Measurements from ENCODE around the gene ARMC9. TPM values are rescaled to one million over a fixed set of nuclear protein-coding genes. Genes with fewer than 3 reads are reported as not detected.

ARMC9 gene
- total RNA-seq, 3 donors from 2014 or later = 10.9 to 32.2 (median 11.9) TPM

DNA sequence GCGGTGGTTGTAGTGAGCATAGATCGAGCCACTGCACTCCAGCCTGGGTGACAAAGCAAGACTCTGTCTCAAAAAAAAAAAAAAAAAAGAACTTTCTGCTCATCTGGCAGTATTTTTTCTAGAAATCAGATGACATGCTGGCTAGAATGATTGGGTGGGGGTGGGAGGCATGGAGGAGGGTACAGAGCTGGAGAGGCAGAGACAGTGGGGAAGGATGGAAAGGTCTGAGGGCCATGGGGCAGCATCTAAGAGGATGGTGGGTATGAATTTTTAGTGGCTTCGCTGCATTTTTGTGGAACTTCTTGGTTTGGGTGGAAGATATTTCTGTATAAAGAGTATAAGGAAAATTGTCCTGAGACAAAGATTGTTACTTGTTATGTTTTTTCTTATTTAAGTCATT lies 23.3 kb downstream of the ARMC9 start:
- no peak overlapping the region for H3K4me3 ChIP-seq
- no peak for ATAC-seq
- no peak for DNase-seq
- intact Hi-C loops (cut with DNase I, micrococcal nuclease) = loop anchor here in 1 of 2 donors (10.0 kb wide), 2 partner anchors 53 to 193 kb away; no protein-coding TSS in a partner anchor
- peaks cover 8% of the 10 kb centered on the region for H3K4me1 ChIP-seq (ENCODE audit: low read depth)
- no peaks in the 10 kb centered on the region for H3K36me3 ChIP-seq (ENCODE audit: low read depth)
- TF ChIP-seq CTCF (IDR thresholded peaks at IDR 0.05) = no peak
- H3K9me3 ChIP-seq = no peaks in the 10 kb centered on the region

- H3K4me1 ChIP-seq (ENCODE audit: low read depth) = peaks cover 8% of the 10 kb centered on the region
- TF ChIP-seq CTCF (IDR thresholded peaks at IDR 0.05) = no peak
- H3K36me3 ChIP-seq (ENCODE audit: low read depth) = peaks cover 3% of the 10 kb centered on the region
- DNase-seq (no peak), ATAC-seq (peak; percentile 38)
- no peak overlapping the region for H3K4me3 ChIP-seq
- intact Hi-C loops (cut with DNase I, micrococcal nuclease) = loop anchor here in 1 of 2 donors (10.0 kb wide), 2 partner anchors 52 to 192 kb away; no protein-coding TSS in a partner anchor
- no peaks in the 10 kb centered on the region for H3K9me3 ChIP-seq
Observed at GRCh38 chr2:231222318-231223000, 24.0 kb downstream of the ARMC9 start.

DNA sequence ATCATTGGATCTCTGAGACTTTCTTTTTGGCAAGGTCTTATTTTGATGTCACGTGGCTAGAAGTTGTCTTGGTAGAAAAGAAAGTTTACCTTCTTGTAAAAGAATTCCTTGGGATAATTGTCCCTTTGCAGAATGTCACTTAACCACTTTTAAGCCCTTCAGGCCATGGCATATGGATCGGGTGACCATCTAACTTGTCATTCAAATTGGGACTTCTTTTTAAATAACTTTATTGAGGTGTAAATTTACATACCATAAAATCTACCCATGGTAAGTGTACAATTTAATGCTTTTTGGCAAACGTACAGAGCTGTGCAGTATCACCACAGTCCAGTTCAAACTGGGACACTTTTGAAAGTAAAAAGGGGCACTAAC lies 24.6 kb downstream of the ARMC9 start:
- DNase-seq (no peak), ATAC-seq (peak; percentile 30)
- no peak for TF ChIP-seq CTCF (IDR thresholded peaks at IDR 0.05)
- H3K36me3 ChIP-seq (ENCODE audit: low read depth) = peaks cover 4% of the 10 kb centered on the region
- intact Hi-C loops (cut with DNase I, micrococcal nuclease) = loop anchor here in 1 of 2 donors (10.0 kb wide), 2 partner anchors 52 to 192 kb away; no protein-coding TSS in a partner anchor
- peaks cover 8% of the 10 kb centered on the region for H3K4me1 ChIP-seq (ENCODE audit: low read depth)
- no peak overlapping the region for H3K4me3 ChIP-seq
- H3K9me3 ChIP-seq = no peaks in the 10 kb centered on the region

GRCh38 chr2:231223458-231223976 lies 25.1 kb downstream of the ARMC9 start:
- no peak for ATAC-seq
- no peaks in the 10 kb centered on the region for H3K9me3 ChIP-seq
- intact Hi-C loops (cut with DNase I, micrococcal nuclease) = loop anchor here in 1 of 2 donors (10.0 kb wide), 2 partner anchors 51 to 191 kb away; no protein-coding TSS in a partner anchor
- H3K36me3 ChIP-seq (ENCODE audit: low read depth) = peaks cover 4% of the 10 kb centered on the region
- no peak for DNase-seq
- H3K4me3 ChIP-seq = no peak overlapping the region
- TF ChIP-seq CTCF (IDR thresholded peaks at IDR 0.05) = no peak
- peaks cover 9% of the 10 kb centered on the region for H3K4me1 ChIP-seq (ENCODE audit: low read depth)

DNA sequence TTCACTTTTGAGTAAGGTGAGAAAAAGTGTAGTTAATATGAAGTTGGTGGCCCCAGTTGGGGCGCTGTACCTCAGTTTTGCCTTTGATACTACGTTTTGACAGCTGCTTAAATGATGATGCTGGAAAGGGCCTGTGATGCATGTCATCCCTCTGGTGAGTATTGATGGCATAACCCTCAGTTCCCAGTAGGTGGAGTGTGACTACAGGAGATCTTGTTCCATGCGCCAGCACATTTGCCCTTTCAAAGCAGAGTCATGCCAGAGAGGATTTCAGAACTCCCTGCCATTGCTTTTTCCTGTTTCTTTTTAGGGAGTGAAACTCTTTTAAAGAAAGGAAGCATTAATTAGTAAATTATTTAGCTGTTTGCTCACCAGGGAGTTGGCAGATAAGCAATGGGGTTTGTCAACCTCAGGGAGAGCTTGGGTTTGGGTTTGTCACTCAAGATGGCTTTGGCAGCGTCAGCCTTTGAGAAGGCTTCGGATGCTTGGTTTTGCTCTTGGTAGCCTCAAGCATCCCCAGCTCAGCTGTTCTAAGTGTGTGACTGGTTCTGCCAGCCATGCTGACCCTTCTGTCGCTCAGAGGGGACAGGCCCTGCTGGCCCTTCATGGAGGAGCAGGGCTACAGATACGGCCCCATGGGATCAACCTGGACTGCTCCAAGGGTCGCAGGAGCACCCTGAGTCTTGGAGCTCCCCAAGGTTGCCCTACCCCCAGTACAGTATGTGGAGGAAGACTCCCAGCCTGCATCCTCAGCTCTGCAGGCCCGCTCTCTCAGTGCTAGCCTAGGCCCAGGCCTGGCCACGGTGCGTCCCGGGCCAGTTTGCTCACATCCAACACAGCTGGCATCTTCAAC lies 29.1 kb downstream of the ARMC9 start:
- TF ChIP-seq CTCF (IDR thresholded peaks at IDR 0.05) = peak; percentile 53
- DNase-seq (peak in 1 of 3 donors; percentile 81), ATAC-seq (peak; percentile 96)
- Histone ChIP-seq H3K4me1 (ENCODE audit: low read depth) (peaks cover 16% of the 10 kb centered on the region), H3K4me3 (no peak overlapping the region), H3K36me3 (ENCODE audit: low read depth) (peaks cover 4% of the 10 kb centered on the region), H3K9me3 (no peaks in the 10 kb centered on the region)
- intact Hi-C loops (cut with DNase I, micrococcal nuclease) = loop anchor here (5.0 to 10.0 kb wide), 3 partner anchors 47 to 187 kb away; no protein-coding TSS in a partner anchor
